Tongue (tissue), 2 donors: Measurements from ENCODE around the gene KRT80. TPM values are rescaled to one million over a fixed set of nuclear protein-coding genes. Genes with fewer than 3 reads are reported as not detected.

ENCODE experiments used
- DNase-seq: peaks from one replicate; pipeline ENCODE4 v3.0.0-alpha.2; 2015
- total RNA-seq: library from RNA; depleted of rRNA; stranded (reverse); fragments of >200 nt; gene quantifications from one replicate; pipeline ENCODE4 v1.2.3, GENCODE V29; 2014

The KRT80 gene
- total RNA-seq, 1 donor from 2014 or later = 10.3 TPM

DNA sequence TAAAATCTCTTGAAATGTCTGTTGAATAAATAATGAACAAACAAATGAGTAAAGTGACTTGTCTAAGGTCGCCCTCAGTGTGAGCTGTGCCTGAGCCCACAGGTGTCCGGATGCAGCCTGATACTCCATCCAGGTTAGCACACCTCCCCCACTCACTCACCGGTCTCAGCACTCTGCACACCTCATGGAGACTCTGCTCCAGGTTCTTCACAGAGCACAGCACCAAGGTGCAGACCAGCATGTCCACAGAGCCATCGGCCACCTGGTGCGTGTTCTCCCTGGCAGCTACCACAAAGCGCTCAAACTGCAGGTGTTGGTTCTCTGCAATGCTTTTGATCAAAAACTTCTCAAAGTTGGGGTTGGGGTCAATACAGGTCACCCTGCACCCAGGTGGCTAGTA is 37.1 kb upstream of the KRT80 start:
- DNase-seq = no peak

DNA sequence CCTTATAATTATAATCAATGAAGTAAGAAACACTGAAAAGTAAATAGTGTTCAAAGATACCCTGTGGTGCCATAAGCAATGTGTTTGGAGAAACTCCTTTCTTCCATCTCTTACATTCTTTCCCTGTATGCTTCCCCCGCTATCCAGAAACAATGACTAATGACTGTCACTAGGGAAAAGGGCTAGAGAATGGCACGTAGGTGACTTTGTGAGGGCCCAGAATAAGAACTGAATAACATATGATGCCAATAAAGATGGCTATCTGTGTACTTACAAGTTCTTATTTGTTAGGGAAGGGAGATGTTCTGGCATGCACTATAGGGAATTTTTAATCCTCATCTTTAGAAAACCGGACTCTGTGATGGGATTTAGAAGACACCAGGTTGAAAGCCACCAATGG is 36.6 kb upstream of the KRT80 start:
- DNase-seq = no peak

DNA sequence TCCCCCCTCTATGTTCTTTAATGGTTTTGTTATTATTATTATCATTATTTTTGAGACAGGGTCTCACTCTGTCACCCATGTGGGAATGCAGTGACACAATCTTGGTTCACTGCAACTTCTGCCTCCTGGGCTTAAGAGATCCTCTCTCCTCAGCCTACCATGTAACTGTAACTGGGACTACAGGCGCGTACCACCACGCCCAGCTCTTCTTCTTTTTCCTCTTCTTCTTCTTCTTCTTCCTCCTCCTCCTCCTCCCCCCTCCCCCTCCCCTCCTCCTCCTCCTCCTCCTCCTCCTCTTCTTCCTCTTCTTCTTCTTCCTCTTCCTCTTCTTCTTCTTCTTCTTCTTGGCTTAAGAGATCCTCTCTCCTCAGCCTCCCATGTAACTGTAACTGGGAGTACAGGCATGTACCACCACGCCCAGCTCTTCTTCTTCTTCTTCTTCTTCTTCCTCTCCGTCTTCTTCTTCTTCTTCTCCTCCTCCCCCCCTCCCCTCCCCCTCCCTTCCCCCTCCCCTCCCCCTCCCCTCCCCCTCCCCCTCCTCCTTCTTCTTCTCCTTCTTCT is 35.9 kb upstream of the KRT80 start:
- DNase-seq = no peak

DNA sequence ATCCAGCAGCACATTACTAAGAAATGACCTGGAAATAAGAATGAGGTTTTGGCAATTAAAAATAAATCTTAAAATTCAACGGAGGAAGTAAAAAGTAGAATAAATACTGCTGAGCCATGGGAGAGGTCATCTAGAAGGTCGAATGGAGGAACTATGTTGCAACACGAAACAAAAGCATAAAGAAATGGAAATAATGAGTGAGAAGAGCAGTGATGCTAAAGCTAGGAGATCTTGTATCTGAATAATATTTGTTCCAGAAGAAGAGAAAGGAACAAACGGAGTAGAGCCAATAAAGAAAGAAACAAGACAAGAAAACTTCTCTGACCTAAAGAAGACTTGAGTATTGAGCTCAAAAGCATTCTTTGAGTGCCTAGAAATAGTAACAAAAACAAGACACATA is 34.6 kb upstream of the KRT80 start:
- DNase-seq = no peak

DNA sequence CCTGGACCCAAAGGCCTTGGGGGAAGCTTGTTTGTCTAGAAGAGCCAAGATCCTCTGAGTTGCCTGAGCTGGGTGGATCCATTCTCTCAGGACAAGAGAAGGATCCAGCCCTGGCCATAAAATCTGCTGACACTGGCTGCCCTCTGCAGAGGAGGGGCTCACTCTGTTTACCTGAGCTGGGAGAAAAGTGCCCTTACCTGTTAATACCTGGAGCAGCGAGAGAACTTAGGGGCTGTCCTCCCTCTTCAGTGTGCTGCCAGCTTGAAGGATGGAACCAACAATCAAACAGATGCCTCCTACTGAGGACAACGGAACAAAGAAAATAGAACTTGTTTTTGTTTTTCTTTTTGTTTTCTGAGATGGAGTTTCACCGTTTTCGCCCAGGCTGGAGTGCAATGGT is 33.9 kb upstream of the KRT80 start:
- no peak for DNase-seq

DNA sequence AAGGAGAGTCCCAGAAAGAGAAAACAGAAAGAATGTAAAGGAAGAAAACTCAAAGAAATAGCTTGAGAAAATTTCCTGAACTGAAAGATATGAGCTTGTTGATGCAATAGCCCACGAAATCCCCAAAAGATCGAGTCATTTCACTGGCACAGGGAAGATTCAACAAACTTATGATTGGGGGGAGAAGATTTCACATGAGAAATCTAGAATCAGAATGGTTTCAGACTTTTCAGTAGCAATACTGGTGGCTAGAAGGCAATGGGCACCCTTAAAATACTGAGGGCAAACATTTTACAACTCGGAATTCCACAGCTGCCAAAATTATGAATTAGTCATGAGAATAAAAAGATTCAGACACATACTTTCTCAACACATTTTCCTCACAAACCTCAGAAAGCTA is 32.3 kb upstream of the KRT80 start:
- DNase-seq = no peak

DNA sequence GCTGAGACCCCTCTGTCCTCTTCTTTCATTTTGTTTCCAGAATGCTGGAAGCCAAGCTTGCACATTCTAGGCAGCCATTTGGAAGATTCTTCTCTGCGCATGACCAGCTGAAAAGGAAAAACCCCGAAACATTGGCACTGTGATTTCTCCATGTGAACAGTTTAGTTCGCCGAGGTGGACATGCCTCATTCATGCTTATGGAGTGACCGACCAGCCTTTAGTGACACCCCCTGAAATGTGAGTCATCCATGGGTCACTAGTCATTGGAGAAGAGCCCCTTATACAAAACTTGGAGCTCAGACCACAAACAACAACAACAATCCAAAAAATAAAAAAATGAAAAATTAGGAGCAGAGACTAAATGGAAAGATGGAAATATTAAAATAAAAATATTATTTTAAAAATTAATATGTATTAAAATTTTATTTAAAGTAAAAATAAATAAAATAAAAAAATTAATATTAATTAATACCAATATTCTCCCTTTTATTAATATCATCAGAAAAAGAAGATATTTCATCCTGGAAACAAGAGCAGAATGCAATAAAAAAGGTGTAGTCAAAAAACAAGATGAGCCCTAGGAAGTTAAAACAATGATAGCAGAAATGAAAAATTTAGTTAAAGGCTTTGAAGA is 31.7 kb upstream of the KRT80 start:
- no peak for DNase-seq

DNA sequence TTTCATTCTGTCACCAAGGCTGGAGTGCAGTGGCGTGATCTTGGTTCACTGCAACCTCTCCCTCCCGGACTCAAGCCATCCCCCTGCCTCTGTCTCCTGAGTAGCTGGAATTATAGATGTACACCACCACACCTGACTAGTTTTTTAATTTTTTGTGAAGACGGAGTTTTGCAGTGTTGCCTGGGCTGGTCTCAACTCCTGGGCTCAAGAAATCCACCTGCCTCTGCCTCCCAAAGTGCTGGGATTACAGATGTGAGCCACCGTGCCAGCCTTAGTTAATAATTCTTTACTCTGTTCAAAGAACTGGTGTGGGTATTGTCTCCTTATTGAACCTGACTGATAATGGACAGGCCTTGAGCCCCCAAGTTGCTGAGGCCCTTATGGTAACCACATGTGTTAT is 30.9 kb upstream of the KRT80 start:
- no peak for DNase-seq

DNA sequence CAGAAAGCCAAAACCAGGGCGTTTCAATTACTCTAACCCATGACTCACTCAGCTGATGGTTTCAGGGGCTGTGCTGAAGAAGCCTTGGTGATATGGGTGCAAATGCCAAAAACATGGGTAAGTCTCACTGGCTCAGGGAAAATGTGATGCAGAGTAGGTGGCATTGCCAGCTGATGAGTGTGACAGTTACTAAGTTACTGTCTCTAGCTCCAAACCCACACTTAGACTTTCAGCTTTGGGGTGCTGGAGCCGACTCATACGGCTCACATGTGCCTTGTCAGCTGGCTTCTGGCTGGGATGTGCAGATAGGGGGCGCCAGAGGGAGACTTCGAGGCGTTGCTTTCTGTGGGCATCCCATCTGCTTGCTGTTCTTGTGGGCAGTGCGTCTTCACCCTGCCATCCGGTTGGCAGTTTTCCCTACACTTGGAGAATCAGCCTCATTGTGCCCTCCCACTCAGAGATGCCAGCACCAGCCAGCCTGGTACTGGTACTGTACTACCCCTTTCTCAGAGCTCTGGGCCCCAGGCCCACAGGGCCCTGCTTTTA is 30.2 kb upstream of the KRT80 start:
- DNase-seq = no peak

DNA sequence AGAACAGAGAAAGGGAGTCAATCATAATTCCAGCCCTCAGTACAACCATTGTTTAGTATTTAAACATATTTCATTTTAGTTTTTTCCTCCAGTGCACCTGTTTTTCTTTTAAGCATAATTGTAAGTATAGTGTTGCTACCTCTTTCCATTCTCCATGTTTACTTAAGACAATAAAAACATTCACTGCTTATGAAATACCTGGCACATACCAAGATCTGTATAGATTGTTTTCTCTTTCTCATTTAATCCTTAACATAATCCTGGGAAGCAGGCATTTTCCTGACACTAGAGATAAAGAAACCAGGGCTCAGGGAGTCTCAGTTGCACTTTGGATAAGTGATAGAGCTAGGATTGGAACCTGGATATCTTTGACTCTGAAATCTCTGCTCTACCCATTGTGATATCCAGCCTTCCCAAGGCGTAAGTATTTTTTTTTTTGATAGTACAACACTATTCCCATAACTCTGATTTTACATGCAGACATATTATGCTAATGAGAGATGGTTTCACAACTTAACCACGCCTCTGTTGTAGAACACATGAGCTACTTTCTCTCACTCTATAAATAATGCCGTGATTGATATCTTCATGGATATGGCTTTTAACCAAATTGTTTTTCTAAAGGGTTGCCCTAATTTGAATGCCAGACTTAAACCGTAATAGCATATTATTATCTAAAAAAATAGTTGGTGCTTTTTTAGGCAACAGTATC is 29.4 kb upstream of the KRT80 start:
- no peak for DNase-seq

DNA sequence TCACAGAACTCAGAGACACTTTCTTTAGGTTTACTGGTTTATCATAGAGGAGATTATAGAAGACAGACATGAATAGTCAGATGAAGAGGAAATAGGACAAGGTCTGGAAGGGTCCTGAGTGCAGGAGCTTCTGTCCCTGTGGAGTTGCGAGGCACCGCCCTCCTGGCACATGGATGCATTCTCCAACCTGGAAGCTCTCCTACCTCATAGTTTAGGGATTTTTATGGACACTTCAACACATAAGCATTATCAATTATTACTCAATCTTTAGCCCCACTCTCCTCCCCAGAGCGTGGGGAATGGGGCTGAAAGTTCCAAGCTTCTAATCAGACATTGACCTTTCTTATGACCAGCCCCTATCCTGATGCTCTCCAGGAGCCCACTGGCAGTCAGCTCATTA is 28.7 kb upstream of the KRT80 start:
- no peak for DNase-seq

DNA sequence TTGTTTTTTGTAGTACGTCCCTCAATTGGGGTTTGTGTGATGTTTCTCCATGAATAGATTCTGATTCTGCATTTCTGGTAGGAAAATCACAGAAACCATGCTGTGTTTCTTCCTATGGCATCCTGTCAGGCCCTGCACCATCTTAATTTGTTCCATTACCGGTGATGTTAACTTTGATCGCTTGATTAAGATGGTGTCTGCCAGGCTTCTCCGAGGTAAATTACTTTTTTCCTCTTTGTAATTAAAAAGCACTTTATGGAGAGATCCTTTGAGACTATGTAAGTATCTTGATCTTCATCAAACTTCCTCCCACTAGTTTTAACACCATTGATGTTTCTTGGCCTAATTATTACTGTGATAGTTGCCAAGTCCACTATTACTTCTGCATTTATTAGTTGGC is 26.2 kb upstream of the KRT80 start:
- no peak for DNase-seq

DNA sequence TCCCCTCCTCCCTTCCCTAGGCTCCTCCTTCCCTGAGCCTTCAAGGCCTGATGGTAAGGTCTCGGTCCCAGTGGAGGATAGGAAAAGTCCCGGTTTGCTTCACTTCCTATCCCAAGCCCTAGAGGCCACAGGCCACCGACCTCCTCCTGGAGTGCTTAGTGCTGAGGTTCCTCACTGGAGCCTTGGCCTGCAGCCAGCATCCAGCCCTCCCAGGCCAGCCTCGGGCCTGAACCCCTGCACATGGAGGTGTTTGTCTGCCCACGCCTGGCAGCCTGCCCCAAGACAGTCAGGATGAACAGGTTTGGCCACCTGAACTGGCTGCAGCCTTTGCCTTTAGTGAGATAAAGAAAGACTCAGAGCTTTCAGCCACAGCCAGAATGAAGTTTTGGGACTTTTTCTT is 25.4 kb upstream of the KRT80 start:
- no peak for DNase-seq

DNA sequence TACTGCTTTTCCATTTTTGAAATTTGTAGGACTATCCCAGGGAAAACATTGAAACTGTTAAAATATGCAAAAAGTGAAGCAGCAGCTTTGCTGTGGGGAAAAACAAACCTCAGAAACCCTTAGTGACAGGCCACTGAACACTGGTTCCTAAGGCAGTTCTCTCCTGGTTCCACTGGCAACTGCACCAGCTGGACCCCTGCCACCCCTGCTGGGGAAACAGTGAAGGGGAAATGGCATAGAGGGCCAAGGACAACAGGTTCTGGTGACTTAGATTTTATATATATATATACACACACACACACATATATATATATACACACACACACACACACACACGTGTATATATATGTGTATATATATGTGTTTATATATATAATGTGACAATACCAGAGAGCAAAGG is 25.0 kb upstream of the KRT80 start:
- DNase-seq = no peak

DNA sequence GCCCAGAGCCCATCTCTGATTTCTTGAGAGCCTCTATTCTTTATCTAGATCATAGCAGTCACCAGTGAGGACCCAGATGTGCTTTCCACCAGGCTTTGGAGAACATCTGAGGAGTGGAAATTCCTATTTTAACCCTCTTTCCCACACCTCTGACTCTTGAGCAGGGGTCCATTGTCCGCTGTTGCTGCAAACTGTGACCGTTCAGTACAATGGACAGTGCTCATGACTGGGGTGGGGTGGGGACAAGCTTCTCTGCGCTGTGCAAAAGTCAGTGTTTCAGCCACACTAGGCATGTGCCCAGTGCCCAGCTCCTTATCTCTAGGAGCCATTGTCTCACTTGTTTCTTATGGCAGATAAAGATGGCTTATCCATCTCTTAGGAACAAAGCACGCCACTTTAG is 24.3 kb upstream of the KRT80 start:
- DNase-seq = no peak

DNA sequence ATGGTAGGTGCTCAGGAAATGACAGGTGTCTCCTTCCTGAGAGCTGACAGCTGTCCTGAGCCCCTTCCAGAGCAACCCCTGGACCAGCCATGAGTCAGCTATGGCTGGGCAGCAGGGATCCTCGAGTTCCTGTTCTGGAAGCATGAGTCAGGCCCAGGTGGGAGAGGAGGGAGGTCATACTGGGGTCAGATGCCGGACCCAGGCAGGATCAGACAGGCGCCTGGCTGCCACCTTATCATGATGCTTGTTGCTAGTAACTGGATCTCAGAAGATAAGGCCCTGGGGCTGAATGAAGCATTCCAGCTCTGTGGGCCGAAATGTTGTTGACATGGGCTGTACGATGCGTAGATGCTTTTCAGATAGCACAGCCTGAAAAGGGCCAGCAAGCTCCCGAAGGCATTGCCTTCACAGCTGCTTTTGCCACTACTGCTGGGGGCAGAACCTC is 23.8 kb upstream of the KRT80 start:
- DNase-seq = no peak

DNA sequence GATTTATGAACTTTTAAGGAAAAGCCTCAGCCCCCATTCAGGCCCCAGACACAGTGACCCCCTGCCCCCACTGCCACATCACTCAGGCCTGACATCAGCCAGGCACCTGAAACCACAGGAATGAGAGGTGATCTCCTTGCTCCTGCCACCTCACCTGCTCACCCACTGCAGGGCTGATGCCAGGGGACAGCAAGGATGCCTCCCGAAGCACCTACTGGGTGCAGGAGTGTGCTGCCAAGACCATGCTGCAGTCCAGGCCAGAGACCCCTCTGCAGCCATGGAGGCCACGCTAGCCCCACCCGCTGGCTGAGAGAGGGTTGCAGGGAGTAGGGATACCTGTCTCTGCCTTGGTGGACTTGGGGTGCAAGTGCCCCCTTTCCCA is 22.6 kb upstream of the KRT80 start:
- DNase-seq = no peak

DNA sequence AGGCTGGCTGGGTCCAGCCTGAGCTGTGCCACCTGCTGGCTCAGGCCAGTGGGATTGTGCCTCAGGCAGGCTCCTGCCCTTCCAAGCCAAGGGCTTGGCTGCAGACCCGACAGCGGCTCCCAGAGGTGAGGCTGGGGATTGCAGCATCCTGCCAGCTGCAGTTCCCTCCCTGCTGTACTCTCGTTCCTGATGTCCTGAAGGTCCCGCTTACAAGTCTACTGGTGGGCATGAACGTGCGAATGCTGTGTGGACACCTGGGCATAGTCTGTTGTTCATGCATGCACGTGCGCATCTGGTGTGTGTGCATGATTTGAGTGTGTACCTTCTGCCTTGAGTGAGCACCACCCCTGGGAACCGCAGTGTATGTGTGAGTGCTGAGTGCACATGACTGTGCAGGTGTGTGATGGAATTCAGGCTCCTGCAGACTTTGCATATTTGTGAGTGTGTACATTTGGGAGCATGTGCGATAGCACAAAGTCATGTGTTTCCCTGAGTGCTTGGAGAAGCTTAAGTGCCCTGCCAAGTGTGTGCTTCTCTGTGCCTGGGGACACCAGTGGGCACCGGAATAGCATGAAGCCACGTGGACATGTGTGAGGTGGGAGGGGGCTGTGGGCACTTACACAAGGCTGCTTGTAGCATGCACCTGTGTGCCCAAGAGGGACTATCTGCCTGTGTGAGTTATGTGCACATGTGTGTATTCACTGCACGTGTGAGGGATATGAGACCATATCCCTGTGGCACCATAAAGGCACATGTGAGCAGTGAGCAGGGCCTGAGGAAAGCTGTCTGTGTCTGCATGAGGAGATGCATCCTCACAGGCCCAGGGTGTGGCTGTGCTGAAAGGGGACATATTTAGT is 22.0 kb upstream of the KRT80 start:
- peak; percentile 84 for DNase-seq

DNA sequence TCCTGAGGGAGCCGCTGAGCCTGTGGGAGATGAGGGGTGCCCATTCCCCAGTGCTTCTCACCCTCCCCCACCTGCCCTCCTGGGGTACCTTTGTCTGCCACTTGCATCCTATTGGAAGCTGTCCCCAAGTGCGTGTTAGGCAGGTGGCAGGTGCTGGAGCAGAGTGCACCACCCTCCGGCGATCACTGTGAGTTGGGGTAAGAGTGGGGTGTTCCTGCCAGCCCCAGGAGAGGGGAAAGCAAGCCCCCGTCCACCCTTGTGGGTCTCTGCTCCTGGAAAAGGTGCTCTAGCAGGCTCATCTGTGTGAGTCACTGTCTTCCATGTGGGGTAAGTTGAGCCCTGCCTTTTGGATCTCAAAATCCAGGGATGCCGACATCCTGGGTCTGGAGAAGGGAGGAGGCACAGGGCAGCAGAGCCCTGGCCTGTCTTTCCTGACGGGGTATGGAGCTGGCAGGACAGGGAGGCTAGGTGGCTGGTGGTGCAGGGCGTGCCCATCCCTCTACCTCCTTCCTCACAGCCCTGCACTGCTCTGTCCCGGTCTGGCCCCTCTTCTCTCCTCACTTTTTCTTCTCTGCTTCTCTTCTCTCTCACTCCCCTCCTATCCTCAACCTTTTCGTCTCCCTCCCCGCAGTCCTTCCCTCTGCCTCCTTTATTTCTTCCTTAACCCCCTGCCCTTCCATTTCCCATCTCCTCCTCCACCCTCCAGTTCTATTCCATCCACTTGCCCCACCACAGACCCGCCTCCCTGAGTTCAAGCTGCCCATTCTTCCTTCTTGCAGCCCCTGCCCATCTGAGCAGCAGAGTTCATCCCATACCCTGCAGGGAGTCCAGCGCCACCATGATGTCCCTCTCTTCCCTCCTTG is 21.1 kb upstream of the KRT80 start:
- DNase-seq = no peak

DNA sequence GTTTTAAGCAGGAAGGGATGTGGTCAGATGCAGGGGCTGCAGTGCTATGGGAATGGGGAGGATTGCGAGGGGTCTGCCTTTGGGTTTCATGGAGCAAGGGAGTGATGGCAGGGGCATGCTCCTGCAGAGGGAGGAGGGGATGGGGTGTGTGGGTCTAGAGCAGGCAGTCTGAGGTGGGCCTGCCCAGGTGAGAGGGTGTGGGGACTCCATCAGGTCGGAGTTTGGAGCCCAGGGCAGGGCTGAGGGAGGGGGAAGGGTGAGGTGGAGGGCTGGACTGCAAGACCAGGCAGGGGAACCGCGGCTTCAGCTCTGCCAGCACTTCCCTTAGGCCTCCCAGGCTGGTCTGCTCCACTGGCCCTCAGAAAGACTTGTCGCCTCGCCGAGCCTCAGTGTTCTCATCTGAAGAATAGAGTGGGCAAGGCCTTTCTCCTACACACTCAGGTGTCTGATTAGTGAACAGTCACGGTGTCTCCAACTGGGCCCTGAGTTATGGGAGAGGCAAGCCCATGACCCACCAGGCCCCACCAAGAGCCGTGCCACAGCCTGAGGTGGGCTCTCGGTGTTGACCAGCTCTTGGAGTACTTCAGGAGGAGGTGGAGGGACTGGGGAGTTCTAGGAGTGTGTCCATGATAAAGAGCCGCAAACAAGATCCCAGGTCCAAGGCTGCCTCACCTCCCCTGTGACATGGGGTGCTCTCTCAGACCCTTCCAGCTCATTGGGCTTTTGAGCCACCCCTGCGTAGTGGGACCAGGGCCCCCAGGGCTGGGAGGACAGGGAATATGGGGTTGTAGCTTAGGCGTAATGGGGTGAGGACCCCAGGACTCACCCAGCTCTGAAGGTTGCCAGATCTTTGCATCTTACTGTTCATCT is 20.1 kb upstream of the KRT80 start:
- no peak for DNase-seq
